Measurements from ENCODE around the gene SARDH.

DNA sequence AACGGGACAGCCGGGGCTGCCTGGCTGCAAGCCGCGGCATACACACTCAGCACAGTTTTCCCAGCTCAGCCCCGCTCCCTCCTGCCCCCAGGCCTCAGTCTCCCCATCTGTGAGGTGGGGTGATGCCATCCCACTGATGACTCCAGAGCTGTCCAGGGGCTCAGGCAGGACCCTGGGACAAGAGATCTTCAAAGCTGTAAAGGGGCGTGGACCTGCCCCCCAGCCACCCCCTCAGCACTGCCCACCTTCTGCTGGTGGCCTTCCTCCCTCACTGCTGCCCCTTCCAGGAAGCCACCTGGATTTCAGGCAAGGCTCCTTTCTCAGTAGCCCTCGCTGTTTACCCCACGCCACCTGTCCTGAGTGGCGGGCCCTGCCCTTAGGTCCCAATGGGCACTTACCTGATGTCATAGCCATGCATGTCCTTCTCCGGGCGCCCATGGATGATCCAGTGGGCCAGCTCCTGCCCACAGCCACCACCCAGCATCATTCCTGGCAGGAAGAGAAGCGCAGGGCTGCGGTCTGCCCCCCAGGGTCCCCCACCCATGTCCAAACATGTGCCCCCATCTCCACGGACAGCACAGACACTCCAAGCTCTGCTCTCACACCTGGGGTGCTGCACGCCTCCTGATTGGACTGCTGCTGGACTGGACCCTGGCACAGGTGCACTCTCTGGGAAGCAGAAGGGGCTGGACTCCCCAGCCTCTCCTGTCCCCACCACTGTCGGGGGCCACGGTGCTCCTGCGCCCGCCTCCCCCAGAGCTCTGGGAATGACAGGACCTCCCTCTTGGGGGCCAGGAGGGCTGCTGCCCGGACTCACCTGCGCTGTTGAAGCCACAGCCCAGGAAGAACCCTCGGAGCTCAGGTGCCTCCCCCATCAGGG, 25.7 kb downstream of the SARDH start:
- TF ChIP-seq, protein P1, sequence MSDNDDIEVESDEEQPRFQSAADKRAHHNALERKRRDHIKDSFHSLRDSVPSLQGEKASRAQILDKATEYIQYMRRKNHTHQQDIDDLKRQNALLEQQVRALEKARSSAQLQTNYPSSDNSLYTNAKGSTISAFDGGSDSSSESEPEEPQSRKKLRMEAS (IDR thresholded peaks at IDR 0.05; ENCODE audit: low read depth, low read length): no peak
- TF ChIP-seq, protein P2, sequence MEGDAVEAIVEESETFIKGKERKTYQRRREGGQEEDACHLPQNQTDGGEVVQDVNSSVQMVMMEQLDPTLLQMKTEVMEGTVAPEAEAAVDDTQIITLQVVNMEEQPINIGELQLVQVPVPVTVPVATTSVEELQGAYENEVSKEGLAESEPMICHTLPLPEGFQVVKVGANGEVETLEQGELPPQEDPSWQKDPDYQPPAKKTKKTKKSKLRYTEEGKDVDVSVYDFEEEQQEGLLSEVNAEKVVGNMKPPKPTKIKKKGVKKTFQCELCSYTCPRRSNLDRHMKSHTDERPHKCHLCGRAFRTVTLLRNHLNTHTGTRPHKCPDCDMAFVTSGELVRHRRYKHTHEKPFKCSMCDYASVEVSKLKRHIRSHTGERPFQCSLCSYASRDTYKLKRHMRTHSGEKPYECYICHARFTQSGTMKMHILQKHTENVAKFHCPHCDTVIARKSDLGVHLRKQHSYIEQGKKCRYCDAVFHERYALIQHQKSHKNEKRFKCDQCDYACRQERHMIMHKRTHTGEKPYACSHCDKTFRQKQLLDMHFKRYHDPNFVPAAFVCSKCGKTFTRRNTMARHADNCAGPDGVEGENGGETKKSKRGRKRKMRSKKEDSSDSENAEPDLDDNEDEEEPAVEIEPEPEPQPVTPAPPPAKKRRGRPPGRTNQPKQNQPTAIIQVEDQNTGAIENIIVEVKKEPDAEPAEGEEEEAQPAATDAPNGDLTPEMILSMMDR (IDR thresholded peaks at IDR 0.05; ENCODE audit: low read depth, low read length): no peak
- no peak for TF ChIP-seq POLR2A (IDR thresholded peaks at IDR 0.05; ENCODE audit: extremely low read depth, insufficient read length)

All from NB4 (cell line).